COLO668 (cell line): ENCODE measurements around the gene FIGNL2.
"Not testable (repeated sequence)": the region's sequence is repeated elsewhere in the genome, so short reads cannot be mapped to it uniquely, and the experiment has no call there.

Experiments
- DNase-seq: peaks from one replicate; lab custom pipeline; 2025; ENCODE audit not compliant: unreplicated experiment; lab: John Stamatoyannopoulos, UW

Gene FIGNL2

DNA sequence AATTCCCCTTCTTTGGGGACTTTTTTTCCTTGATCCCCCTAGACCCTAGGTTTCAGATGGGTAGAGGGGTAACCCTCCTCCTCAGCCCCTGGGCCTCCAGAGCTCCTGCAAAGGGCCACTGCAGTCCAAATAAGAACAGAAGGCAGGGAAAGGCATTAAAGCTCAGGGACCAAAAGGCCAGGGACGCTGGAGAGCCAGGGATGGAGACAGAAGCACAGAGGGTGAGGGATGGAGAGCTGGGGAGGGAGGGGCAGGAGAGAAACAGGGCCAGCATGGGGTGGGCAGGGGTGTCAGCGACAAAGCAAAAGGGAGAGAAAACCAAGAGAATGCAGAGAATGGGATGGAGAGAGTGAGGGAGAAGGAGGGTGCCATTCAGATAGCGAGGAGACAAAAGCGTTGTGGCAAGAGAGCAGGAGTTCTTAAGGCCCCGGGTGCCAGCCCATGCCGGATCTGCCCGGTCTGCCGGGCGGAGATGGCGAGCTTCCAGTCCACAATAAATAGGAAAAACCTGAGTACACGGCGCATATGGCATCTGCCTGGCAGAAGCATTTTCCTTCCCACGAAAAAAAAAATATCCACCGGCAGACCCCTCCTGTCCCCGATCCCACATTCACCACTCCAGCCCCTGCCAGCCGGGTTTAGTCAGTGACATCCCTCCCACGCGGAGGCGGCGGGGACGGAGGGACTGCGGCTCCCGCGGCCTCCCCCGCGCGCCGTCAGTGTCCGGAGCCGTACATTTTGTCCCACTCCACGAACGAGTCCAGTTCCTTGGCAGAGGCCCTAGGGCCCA is 28.6 kb downstream of the FIGNL2 start:
- DNase-seq, result peak; percentile 68

GRCh38 chr12:51818566-51819300 is 29.8 kb downstream of the FIGNL2 start:
- DNase-seq, result no peak

DNA sequence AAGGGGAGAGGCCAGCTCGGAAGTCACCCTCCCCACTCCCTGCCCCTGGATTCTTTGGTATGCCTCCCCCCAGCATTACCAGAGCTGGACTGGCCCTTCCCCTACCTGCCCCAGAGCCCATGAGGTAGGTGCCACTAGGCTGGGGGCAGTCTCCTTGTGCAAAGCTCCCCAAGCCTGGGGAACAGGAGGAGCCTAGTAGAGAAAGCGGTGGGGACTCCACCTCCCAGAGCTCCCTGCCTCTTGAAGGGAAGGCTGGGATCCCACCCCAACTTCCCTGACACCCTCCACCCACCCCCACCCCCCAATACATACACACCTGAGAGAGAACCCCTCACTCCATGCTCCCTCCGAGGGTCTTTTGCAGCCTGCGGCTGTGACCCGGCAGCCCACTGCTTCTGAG is 30.4 kb downstream of the FIGNL2 start:
- DNase-seq, result no peak

- no peak for DNase-seq
Observed at GRCh38 chr12:51817027-51817953, 31.2 kb downstream of the FIGNL2 start.

GRCh38 chr12:51815571-51815970 is 32.9 kb downstream of the FIGNL2 start:
- DNase-seq, result no peak

DNA sequence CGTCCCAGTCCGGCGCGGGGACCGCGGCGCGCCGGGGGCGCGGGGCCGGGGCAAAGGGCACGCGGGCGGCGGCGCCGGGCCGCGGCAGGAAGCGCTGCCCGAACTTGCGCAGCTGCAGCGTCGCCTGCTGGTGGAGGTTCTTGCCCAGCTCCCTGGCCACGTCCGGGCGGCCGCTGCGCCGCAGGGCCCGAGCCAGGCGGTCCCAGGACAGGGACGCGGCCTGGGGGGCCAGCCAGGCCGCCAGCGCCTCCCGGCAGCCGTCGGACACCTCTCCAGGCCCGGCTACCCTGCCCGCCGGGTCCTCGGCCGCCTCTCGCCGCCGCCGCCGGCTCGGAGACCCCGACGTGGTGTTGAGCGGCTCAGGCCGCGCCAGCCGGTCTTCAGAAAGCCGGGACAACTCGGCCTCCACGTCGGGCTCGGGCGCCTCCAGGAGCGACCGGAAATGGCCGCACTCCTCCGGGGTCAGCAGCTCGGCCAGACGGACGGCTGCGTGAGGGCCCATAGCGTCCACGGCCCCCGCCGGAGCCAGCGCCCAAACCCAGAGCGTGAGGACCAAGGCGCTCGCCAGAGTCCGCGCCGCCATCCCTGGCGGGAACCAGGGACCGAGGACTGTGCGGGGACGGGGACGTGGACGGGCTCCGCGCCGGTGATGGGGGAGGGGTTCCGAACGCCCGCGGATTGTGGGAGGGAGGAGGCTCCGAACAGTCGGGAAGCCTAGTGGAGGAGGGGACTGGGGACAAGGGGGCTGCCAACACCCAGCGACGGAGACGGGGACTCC is 34.0 kb downstream of the FIGNL2 start:
- peak; percentile 79 for DNase-seq

GRCh38 chr12:51813931-51814310 is 34.6 kb downstream of the FIGNL2 start:
- DNase-seq, result no peak

DNA sequence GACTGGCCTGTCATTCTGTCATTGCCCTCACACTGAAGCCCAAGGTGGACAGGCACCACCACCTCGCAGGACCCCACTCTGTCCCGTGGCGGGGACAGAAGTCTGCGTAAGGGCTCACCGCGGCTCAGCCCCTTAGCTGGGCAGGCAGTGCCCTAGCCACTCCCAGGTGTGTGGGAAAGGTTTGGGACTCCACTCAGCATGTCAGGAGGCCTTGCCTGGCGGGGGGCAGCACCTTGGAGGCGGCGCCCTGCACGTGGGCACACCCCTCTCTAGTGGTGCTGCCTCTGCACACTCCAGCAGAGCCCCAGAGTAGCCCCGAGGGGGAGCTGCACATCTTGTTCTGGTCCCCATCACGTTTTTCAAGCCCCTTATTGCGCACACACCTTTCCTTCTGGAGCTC is 35.6 kb downstream of the FIGNL2 start:
- no peak for DNase-seq

GRCh38 chr12:51811203-51812202 is 37.0 kb downstream of the FIGNL2 start:
- peak; percentile 47 for DNase-seq

DNA sequence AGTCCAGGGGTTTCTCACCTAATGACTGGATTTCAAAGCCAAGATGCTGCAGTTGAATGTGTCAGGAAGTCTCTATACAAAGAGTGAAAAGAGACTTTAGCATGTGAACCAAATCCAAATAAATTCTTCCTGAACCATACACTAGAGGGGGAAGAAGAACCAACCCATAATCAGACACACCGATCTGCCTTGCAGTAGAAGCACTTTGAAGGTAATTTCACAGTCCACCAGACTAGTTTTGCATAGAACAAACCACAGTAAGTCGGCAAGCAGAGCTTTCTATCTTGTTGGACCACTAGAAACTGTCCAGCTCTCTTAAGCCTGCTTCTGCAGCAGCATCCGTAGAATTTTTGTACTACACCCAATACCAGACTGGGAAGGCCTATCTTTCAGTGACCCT is 39.3 kb downstream of the FIGNL2 start:
- no peak for DNase-seq

- no peak for DNase-seq
Observed at GRCh38 chr12:51806896-51807295, 41.6 kb downstream of the FIGNL2 start.

DNA sequence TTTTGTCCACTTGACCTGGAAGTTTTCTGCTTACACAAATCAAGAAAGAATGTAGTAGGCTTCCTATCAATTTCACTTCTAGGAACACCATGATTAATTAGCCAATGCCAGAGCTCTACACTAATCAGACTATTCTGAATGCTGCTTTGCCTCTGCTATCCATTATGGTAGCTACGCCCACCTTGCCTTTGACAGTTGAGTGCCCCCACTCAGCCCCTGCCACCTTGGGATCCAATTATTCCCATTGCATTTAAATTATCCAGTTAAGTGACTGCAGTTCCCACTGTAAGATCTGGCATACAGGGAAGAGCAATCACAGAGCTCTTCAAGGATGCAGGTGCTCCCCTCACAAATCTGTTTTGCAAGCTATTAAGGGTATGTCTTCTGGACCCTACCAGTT is 47.5 kb downstream of the FIGNL2 start:
- no peak for DNase-seq

- no peak for DNase-seq
Observed at GRCh38 chr12:51798501-51798900, 50.0 kb downstream of the FIGNL2 start.

DNA sequence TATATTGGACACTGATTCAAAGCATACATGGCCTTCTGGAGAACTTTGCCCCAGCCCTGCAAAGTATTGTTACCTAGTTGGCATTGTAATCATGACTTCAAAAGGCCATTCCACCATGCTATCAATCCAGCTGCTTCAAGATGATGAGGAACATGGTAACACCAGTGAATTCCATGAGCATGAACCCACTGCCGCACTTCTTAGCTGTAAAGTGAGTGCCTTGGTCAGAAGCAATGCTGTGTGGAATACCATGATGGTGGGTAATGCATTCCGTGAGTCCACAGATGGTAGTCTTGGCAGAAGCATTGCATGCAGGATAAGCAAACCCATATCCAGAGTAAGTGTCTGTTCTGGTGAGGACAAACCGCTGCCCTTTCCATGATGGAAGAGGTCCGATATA is 50.5 kb downstream of the FIGNL2 start:
- DNase-seq, result not testable (repeated sequence)

DNA sequence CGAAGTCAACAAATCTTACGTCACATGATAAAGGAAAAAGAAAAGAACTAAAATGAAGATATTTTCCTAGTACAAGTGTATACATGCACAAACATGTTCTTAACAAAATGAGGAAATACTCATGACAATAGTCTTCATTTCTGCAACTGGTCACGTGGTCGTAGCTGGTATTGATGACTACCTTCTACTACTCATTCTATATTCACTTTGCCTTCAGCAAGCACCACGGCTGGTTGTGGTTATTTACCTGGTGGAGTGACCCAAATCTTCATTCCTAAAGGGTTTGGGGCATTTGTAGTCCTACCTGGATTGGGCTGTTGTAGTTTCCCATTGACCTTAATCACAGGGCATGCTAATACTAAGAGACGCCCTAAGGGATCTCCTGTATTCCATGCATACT is 51.2 kb downstream of the FIGNL2 start:
- no peak for DNase-seq

DNA sequence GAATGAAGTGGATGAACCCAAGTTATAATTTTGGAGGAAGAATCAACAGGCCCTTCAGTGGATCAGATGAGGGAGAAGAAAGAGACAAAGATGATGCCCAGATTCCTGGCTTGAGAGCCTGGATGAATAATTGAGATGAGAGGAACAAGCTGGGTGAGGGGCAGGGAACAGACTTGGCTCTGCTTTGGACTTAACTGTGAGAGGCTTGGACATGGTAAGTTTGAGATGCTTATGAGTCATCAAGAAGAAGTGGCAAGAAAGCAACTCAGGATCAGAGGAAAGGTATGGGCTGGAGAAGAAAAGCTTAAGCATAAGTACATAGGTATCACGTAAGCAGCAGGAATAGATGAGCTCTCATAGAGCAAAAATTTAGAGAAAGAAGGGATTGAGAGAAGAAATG is 55.3 kb downstream of the FIGNL2 start:
- no peak for DNase-seq

- DNase-seq, result no peak
Observed at GRCh38 chr12:51792417-51792816, 56.1 kb downstream of the FIGNL2 start.

DNA sequence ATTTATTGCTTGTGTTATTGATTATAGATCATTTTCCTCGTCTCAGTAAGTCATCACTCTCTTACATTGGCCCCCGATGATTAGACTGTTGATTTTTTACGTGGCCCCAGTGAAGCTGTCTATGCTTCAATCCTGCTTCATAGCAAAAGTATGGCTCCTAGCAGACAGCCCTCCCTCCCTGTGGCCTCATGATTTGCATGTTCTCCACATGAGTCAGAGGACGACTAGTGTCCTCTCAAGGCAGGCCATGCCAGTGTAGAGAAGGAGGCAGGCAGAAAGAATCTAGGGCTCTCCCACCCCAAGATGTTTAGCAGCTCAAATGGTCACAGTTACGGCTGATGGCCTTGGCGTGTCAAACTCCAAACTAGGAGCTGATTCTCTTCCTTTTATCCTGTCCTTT is 59.6 kb downstream of the FIGNL2 start:
- DNase-seq, result no peak

GRCh38 chr12:51785906-51786305 is 62.6 kb downstream of the FIGNL2 start:
- DNase-seq, result no peak

DNA sequence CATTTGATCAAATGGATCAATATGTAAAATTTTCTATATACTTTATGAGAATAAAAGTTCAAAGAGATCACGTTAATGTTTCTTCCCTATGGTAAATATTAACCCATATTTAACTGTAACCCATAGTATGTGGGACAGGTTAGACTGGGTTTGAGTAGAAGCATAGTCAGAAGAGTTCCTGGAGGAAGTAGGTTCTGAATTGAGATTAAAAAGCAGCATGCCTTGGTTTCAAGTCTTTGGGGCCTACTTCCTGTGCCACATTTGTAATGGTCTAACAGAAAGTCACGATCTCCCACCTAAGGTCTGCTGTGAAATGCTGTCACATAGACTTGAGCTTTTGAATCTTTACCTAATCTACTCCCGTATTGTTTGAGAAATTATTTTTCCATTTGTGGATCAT is 63.8 kb downstream of the FIGNL2 start:
- no peak for DNase-seq
